Fibroblast of skin of scalp (primary cell): ENCODE results near the gene WDFY3.
"Not testable (repeated sequence)": the region's sequence is repeated elsewhere in the genome, so short reads cannot be mapped to it uniquely, and the experiment has no call there.

ENCODE experiments used
- DNase-seq: peaks from one replicate; pipeline ENCODE4 v3.0.0-alpha.2; 2013

WDFY3 gene

GRCh38 chr4:84666439-84666838 is 300.1 kb downstream of the WDFY3 start:
- DNase-seq, result no peak

- not testable (repeated sequence) for DNase-seq
These were observed 301.7 kb downstream of the WDFY3 start for GRCh38 chr4:84664767-84665166.

GRCh38 chr4:84661191-84661939 is 305.1 kb downstream of the WDFY3 start:
- no peak for DNase-seq

- DNase-seq, result no peak
These were observed 305.9 kb downstream of the WDFY3 start for GRCh38 chr4:84660606-84661005.

GRCh38 chr4:84652478-84652877 is 314.0 kb downstream of the WDFY3 start:
- no peak for DNase-seq

GRCh38 chr4:84651499-84651898 is 315.0 kb downstream of the WDFY3 start:
- DNase-seq, result no peak

- DNase-seq, result no peak
These were observed 317.4 kb downstream of the WDFY3 start for GRCh38 chr4:84648863-84649647.

- DNase-seq, result no peak
These were observed 318.3 kb downstream of the WDFY3 start for GRCh38 chr4:84648178-84648577.

GRCh38 chr4:84647312-84647884 is 319.1 kb downstream of the WDFY3 start:
- no peak for DNase-seq

GRCh38 chr4:84644087-84644486 is 322.4 kb downstream of the WDFY3 start:
- DNase-seq, result no peak

- no peak for DNase-seq
These were observed 327.3 kb downstream of the WDFY3 start for GRCh38 chr4:84639145-84639544.

GRCh38 chr4:84638092-84638491 is 328.4 kb downstream of the WDFY3 start:
- no peak for DNase-seq

- no peak for DNase-seq
These were observed 331.5 kb downstream of the WDFY3 start for GRCh38 chr4:84634961-84635360.

- peak; percentile 17 for DNase-seq
These were observed 334.4 kb downstream of the WDFY3 start for GRCh38 chr4:84632092-84632491.

- no peak for DNase-seq
These were observed 334.9 kb downstream of the WDFY3 start for GRCh38 chr4:84631573-84631972.

GRCh38 chr4:84626673-84627072 is 339.8 kb downstream of the WDFY3 start:
- no peak for DNase-seq

- DNase-seq, result no peak
These were observed 342.8 kb downstream of the WDFY3 start for GRCh38 chr4:84623661-84624060.

GRCh38 chr4:84622959-84623358 is 343.5 kb downstream of the WDFY3 start:
- DNase-seq, result no peak
